ENCODE measurements around the gene CDAN1.

Gene CDAN1

GRCh38 chr15:42725331-42725903, 11.5 kb downstream of the CDAN1 start:
- TF ChIP-seq GLIS3 (CRISPR knock-in tag; IDR thresholded peaks at IDR 0.05) (no peak), BACH2 (CRISPR knock-in tag; IDR thresholded peaks at IDR 0.05; ENCODE audit: borderline replicate concordance) (no peak), TCF4 (CRISPR knock-in tag; IDR thresholded peaks at IDR 0.05; ENCODE audit: borderline replicate concordance) (no peak), POU6F1 (CRISPR knock-in tag; IDR thresholded peaks at IDR 0.05; ENCODE audit: borderline replicate concordance, low read depth) (no peak), TOX (CRISPR knock-in tag; IDR thresholded peaks at IDR 0.05; ENCODE audit: borderline replicate concordance) (no peak), OSR1 (CRISPR knock-in tag; IDR thresholded peaks at IDR 0.05) (no peak), ZNF565 (CRISPR knock-in tag; conservative IDR thresholded peaks at IDR 0.05; ENCODE audit: low read depth) (no peak)
- no peak for ATAC-seq

- ATAC-seq = no peak
- TF ChIP-seq, protein P1, sequence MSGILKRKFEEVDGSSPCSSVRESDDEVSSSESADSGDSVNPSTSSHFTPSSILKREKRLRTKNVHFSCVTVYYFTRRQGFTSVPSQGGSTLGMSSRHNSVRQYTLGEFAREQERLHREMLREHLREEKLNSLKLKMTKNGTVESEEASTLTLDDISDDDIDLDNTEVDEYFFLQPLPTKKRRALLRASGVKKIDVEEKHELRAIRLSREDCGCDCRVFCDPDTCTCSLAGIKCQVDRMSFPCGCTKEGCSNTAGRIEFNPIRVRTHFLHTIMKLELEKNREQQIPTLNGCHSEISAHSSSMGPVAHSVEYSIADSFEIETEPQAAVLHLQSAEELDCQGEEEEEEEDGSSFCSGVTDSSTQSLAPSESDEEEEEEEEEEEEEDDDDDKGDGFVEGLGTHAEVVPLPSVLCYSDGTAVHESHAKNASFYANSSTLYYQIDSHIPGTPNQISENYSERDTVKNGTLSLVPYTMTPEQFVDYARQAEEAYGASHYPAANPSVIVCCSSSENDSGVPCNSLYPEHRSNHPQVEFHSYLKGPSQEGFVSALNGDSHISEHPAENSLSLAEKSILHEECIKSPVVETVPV (CRISPR knock-in tag; IDR thresholded peaks at IDR 0.05) = no peak
- TF ChIP-seq TSHZ2 (CRISPR knock-in tag; IDR thresholded peaks at IDR 0.05) (no peak), ZFP3 (CRISPR knock-in tag; IDR thresholded peaks at IDR 0.05) (no peak), BACH2 (CRISPR knock-in tag; IDR thresholded peaks at IDR 0.05; ENCODE audit: borderline replicate concordance) (no peak)
These were observed 12.7 kb downstream of the CDAN1 start for GRCh38 chr15:42724276-42724675.

GRCh38 chr15:42723068-42723467, 13.9 kb downstream of the CDAN1 start:
- ATAC-seq = no peak
- TF ChIP-seq ZC3H10 (CRISPR knock-in tag; IDR thresholded peaks at IDR 0.05) (no peak), SNAI2 (CRISPR knock-in tag; IDR thresholded peaks at IDR 0.05) (no peak), ZNF70 (CRISPR knock-in tag; IDR thresholded peaks at IDR 0.05) (no peak), PATZ1 (CRISPR knock-in tag; IDR thresholded peaks at IDR 0.05; ENCODE audit: borderline replicate concordance) (no peak), ZNF8 (CRISPR knock-in tag; IDR thresholded peaks at IDR 0.05) (no peak), RARB (CRISPR knock-in tag; IDR thresholded peaks at IDR 0.05) (no peak)
- TF ChIP-seq, protein P1 (CRISPR knock-in tag; IDR thresholded peaks at IDR 0.05) = no peak

DNA sequence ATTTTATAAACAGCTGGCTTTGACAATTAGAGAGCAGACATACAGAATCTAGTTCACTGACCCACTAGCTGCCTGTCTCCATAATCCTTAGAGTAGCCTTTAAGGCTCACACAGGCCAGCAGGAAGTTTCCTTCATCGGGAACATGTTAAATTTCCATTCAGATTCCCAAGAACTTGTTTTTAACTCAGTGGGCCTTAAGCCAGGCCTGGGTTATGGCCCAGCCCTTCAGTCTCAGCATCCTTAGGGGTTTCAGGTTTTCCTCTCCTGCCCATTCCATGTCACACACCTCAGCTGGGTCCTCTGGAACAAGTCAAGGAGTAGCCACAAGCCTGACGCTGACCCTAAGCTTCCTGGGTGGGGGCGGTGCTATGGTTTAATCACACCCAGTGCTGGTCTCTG, 15.0 kb downstream of the CDAN1 start:
- ATAC-seq = no peak
- TF ChIP-seq ARNTL (CRISPR knock-in tag; IDR thresholded peaks at IDR 0.05; ENCODE audit: borderline replicate concordance, low read depth) (no peak), TCF4 (CRISPR knock-in tag; IDR thresholded peaks at IDR 0.05; ENCODE audit: borderline replicate concordance) (no peak), POU6F1 (CRISPR knock-in tag; IDR thresholded peaks at IDR 0.05; ENCODE audit: borderline replicate concordance, low read depth) (no peak), ISL1 (CRISPR knock-in tag; IDR thresholded peaks at IDR 0.05) (no peak), PPARA (CRISPR knock-in tag; IDR thresholded peaks at IDR 0.05; ENCODE audit: borderline replicate concordance) (no peak), ZNF565 (CRISPR knock-in tag; conservative IDR thresholded peaks at IDR 0.05; ENCODE audit: low read depth) (no peak), ZFP3 (CRISPR knock-in tag; IDR thresholded peaks at IDR 0.05) (no peak), ZC3H10 (CRISPR knock-in tag; IDR thresholded peaks at IDR 0.05) (no peak), SNAI2 (CRISPR knock-in tag; IDR thresholded peaks at IDR 0.05) (no peak)
- TF ChIP-seq, protein P1 (CRISPR knock-in tag; IDR thresholded peaks at IDR 0.05) = no peak
